GM20431 (cell line): Measurements from ENCODE around the gene NLGN2.

Experiments
- in situ Hi-C: fragments of 300-500 bp; cut with MseI, MboI; formaldehyde crosslinking; loops from one replicate; pipeline ENCODE4 v1.15.0; 2020; ENCODE audit warnings: low sequenced_read_pairs; ENCODE audit not compliant: unreplicated experiment

NLGN2 gene

DNA sequence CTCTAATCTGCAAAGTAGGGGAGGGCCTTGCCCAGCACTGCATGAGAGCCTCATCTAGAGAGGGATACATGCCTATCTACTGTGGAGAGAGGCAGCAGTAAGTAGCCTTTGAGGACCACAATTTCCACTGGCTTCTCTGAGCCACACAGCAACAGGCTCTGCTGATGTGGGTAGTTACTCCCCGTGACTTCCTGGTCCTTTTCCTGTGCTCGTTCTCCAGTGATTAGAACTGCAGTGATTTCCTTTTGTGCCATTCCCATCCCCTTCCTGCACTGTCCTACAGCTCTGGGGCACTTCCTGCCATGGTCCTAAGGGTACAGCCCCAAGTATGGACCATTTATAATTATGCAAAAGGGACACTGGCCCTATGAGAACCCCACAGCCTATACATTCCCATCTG lies 16.3 kb upstream of the NLGN2 start:
- in situ Hi-C loops, result no loop called here

GRCh38 chr17:7392696-7393612 lies 14.7 kb upstream of the NLGN2 start:
- in situ Hi-C loops, result no loop called here

- in situ Hi-C loops, result no loop called here
Observed at GRCh38 chr17:7393613-7394451, 13.8 kb upstream of the NLGN2 start.

DNA sequence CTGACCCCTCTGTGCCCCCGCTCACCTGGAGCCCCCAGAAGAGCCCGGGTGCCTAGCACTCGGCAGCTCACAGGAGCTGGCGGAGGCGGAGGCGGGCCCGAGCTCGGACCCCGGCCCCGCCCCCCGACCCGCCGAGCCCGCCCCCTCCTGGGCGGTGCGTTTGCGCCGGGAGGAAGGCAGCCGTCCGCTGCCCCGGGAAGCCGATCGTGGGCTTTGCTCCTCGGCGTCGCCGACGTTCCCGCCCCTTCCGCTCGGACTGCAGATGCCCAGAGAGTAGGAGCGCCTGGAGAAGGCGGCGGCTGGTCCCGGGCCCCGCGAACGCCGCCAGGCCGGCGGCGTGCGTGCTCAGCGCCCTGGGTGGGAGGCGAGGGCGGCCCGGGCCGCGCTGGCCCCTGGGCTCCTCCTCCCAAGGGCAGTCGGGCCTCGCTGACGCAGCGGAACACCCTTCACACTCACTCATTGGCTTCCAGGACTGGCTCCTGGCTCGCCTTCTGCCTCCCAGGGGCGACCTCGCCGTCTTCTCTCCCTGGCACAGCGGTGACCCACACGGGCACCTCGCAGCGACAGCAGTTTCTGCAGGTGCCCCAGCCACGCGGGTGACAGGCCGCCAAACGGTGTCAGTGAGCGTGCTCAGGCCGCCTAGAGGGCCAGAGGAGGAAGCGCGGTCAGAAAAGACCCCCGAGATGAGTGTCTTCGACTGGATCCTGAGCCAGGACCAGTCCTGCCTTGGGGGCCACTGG lies 13.0 kb upstream of the NLGN2 start, which contains the start of gene PLSCR3:
PLSCR3 (minus strand) TSS at position 74 of the 740 bp plus-strand sequence. CDS start 415 bp downstream, outside the sequence.
- in situ Hi-C loops, result no loop called here

- in situ Hi-C loops, result no loop called here
Observed at GRCh38 chr17:7396147-7396546, 11.5 kb upstream of the NLGN2 start.

DNA sequence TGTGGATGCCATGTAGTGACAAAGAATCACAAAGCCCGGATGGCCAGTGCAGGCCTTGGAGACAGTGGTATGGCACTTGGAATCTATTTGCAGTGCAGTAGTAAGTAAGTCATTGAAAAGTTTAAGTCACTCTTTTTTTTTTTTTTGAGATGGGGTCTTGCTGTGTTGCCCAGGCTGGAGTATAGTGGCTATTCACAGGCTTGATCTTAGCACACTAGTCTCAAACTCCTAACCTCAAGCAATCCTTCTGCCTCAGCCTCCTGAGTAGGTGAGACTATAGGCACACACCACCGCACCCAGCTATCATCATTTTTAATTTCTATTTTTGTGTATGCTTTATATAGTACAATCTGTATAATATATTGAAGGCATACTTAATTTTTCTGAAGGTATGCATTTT lies 9.0 kb upstream of the NLGN2 start:
- in situ Hi-C loops, result no loop called here

DNA sequence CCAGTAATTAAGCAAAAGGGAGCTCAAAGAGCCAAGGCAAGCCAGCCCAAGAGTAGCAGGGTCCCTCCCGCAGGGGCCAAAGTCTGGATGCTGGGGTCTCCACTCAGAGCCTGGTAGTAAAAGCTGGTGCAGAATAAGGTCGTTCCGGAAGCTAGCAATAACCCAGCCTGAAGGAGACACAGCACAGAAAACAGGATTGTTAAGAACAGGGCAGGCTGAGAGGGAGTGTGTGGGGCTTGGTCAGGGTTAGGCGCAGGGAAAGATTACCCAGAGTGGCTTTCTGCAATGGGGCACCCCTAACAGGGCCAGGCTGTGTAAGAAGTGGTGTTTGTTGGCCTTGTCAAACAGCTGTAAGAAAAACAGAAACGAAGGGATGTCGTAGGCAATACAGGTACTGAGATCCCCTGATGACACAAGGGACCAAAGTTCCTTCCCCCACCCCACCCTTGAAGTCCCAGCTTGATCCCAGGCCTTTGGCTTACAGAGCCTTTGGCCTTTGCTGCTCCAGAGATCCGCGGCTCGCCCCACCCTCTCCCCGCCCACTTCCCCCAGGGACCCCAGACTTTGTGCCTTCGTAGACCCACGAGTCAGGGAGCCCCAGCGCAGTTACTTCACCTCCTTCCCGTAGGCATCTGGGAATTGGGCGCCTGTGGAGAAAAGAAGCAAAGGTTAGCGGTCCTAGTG lies 4.5 kb upstream of the NLGN2 start:
- in situ Hi-C loops, result no loop called here

- in situ Hi-C loops, result no loop called here
Observed at GRCh38 chr17:7403727-7403976, 4.0 kb upstream of the NLGN2 start.

DNA sequence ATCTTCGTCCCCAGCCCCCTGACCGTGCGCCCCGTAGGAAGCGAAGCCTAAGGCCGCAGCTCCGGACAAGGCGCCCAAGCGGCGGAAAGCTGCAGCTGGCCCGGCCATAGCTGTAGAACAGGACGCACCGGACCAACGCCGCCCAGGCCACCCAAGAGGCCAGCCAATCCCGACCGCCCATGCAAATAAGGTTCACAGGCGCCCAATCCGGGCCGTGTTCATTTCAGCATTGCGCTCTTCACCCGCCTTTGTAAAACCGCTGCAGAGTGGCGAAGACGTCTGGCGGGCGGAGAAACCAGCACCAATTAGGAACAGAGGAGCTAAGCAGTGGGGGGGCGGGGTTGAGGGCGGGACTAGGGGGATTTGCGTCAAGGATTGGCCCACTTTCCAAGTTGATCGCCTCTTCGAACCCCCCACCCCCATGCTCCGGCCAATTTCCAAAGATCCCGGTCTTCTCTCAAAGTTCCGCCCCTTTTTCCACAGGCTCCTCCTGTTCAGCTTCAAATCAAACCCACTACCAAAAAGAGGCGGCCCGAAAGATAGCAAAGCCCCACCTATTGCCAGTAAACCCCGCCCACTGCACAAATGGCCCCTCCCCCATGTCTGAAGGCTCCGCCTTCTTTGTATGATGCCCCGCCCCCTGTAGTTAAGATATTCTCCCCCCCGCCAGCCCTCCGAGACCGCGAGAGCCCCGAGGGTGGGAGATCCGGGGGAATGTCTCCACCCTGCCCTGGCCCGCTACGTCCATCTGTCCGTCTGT lies 3.5 kb upstream of the NLGN2 start, which contains the start of gene TMEM256:
TMEM256 (minus strand) TSS at position 121 of the 760 bp plus-strand sequence; CDS start at position 108, 13 bp downstream.
- in situ Hi-C loops, result no loop called here

GRCh38 chr17:7404737-7405349 lies 2.8 kb upstream of the NLGN2 start:
- in situ Hi-C loops, result no loop called here

GRCh38 chr17:7405350-7406234 lies 2.1 kb upstream of the NLGN2 start:
- in situ Hi-C loops, result no loop called here

- in situ Hi-C loops, result no loop called here
Observed at GRCh38 chr17:7406235-7406825, 1.3 kb upstream of the NLGN2 start.

- in situ Hi-C loops, result no loop called here
Observed at GRCh38 chr17:7407082-7407481, 563 bp upstream of the NLGN2 start.

DNA sequence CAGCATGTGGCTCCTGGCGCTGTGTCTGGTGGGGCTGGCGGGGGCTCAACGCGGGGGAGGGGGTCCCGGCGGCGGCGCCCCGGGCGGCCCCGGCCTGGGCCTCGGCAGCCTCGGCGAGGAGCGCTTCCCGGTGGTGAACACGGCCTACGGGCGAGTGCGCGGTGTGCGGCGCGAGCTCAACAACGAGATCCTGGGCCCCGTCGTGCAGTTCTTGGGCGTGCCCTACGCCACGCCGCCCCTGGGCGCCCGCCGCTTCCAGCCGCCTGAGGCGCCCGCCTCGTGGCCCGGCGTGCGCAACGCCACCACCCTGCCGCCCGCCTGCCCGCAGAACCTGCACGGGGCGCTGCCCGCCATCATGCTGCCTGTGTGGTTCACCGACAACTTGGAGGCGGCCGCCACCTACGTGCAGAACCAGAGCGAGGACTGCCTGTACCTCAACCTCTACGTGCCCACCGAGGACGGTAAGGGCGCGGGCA lies 645 bp downstream of the NLGN2 start:
- in situ Hi-C loops, result no loop called here

DNA sequence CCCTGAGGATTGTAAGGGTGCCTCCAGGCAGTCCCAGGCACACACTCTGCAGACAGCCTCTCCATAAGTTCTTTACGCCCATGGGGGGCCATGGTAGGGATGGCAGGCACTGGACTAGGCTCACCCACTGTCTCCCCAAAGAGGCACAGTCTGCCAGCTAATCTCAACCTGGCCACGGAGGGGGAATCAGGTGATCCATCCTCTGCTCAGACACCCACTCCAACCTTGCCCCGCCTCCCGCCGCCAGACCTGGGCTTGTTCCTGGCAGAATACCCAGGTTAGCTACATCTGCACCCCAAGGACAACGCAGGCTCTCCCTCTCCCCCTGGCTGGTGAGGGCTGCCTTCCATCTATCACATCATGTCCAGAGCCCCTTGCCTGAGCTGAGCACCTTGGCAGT lies 1.2 kb downstream of the NLGN2 start:
- in situ Hi-C loops, result no loop called here

- in situ Hi-C loops, result no loop called here
Observed at GRCh38 chr17:7409716-7410115, 2.1 kb downstream of the NLGN2 start.

GRCh38 chr17:7410634-7411426 lies 3.2 kb downstream of the NLGN2 start:
- in situ Hi-C loops, result no loop called here
